Trophoblast cell (in vitro differentiated cells and primary cell): ENCODE results near the gene FOXK2.
"Not testable (repeated sequence)": the region's sequence is repeated elsewhere in the genome, so short reads cannot be mapped to it uniquely, and the experiment has no call there.

Experiments used
- DNase-seq, 2 donors: peaks; one replicate each; pipeline ENCODE4 v3.0.0-alpha.2; 2016
- H2AFZ ChIP-seq: 2 replicates; pipeline ENCODE4 v1.6.1; 2013; ENCODE audit warnings: low read length, moderate library complexity, mild to moderate bottlenecking; ENCODE audit not compliant: insufficient read depth, poor library complexity
- H2AK5ac ChIP-seq: 2 replicates; pipeline ENCODE4 v1.6.1; 2013; ENCODE audit warnings: mild to moderate bottlenecking, low read length
- H2BK120ac ChIP-seq: 2 replicates; pipeline ENCODE4 v1.6.1; 2013; ENCODE audit warnings: low read length, mild to moderate bottlenecking, moderate library complexity; ENCODE audit not compliant: insufficient read depth, poor library complexity
- H2BK12ac ChIP-seq: 2 replicates; pipeline ENCODE4 v1.6.1; 2013; ENCODE audit warnings: mild to moderate bottlenecking, low read length, moderate library complexity
- H2BK5ac ChIP-seq: 2 replicates; pipeline ENCODE4 v1.6.1; 2013; ENCODE audit warnings: low read length, low read depth, moderate library complexity, mild to moderate bottlenecking; ENCODE audit not compliant: poor library complexity
- H3K14ac ChIP-seq: 2 replicates; pipeline ENCODE4 v1.6.1; 2013; ENCODE audit warnings: mild to moderate bottlenecking, low read length
- H3K18ac ChIP-seq: 2 replicates; pipeline ENCODE4 v1.6.1; 2013; ENCODE audit warnings: mild to moderate bottlenecking, low read length
- H3K23ac ChIP-seq: 2 replicates; pipeline ENCODE4 v1.6.1; 2013; ENCODE audit warnings: low read length
- H3K27ac ChIP-seq: 2 replicates; pipeline ENCODE4 v1.5.1; 2013; ENCODE audit warnings: low read depth, mild to moderate bottlenecking, inconsistent platforms, low read length, moderate library complexity
- H3K27me3 ChIP-seq: 2 replicates; pipeline ENCODE4 v1.6.1; 2013; ENCODE audit warnings: inconsistent platforms, mild to moderate bottlenecking, low read length, moderate library complexity; ENCODE audit not compliant: insufficient read depth
- H3K36me3 ChIP-seq, 2 experiments: 1 replicate in 1 of 2; 2 replicates in 1 of 2; pipeline ENCODE4 v1.6.1; 2013; ENCODE audit warnings: low read length in 2 of 2, mild to moderate bottlenecking in 2 of 2, moderate library complexity in 1 of 2; ENCODE audit not compliant: insufficient read depth in 2 of 2, control insufficient read depth in 1 of 2
- H3K4ac ChIP-seq: 2 replicates; pipeline ENCODE4 v1.6.1; 2013; ENCODE audit warnings: low read depth, mild to moderate bottlenecking, low read length, moderate library complexity
- H3K4me1 ChIP-seq, 2 experiments: 1 replicate in 1 of 2; 2 replicates in 1 of 2; pipeline ENCODE4 v1.6.1; 2013; ENCODE audit warnings: low read length in 2 of 2, mild to moderate bottlenecking in 2 of 2, moderate library complexity in 1 of 2; ENCODE audit not compliant: insufficient read depth in 2 of 2, control insufficient read depth in 1 of 2
- H3K4me2 ChIP-seq: 2 replicates; pipeline ENCODE4 v1.6.1; 2013; ENCODE audit warnings: inconsistent platforms, mild to moderate bottlenecking, low read length, moderate library complexity
- H3K4me3 ChIP-seq: 2 replicates; pipeline ENCODE4 v1.5.1; 2013; ENCODE audit warnings: mild to moderate bottlenecking, low read depth, low read length, inconsistent platforms
- H3K79me1 ChIP-seq: one replicate; pipeline ENCODE4 v1.6.1; 2013; ENCODE audit warnings: low read length
- H3K79me2 ChIP-seq: 2 replicates; pipeline ENCODE4 v1.6.1; 2013; ENCODE audit warnings: low read length, mild to moderate bottlenecking; ENCODE audit not compliant: control insufficient read depth, insufficient read depth, poor library complexity
- H3K9ac ChIP-seq: 2 replicates; pipeline ENCODE4 v1.6.1; 2013; ENCODE audit warnings: mild to moderate bottlenecking, low read length
- H3K9me3 ChIP-seq: 2 replicates; pipeline ENCODE4 v1.6.1; 2013; ENCODE audit warnings: low read depth, mild to moderate bottlenecking, control low read depth, inconsistent platforms, low read length; ENCODE audit not compliant: insufficient read depth
- H4K12ac ChIP-seq: 2 replicates; pipeline ENCODE4 v1.6.1; 2013; ENCODE audit warnings: low read depth, mild to moderate bottlenecking, low read length, moderate library complexity
- H4K8ac ChIP-seq: 2 replicates; pipeline ENCODE4 v1.6.1; 2013; ENCODE audit warnings: low read depth, mild to moderate bottlenecking, low read length, moderate library complexity
- H4K91ac ChIP-seq: one replicate; pipeline ENCODE4 v1.6.1; 2013; ENCODE audit warnings: low read depth, mild to moderate bottlenecking, low read length, moderate library complexity
- WGBS: extraction: QIAGEN DNeasy Blood & Tissue Kit; methylation state at CpG from one replicate; pipeline ENCODE4 v1.1.7; 2013; ENCODE audit warnings: missing lambda C conversion rate; ENCODE audit not compliant: insufficient read length, insufficient coverage; ENCODE audit errors: extremely low coverage; 5-methylcytosine and 5-hydroxymethylcytosine counted together

The FOXK2 gene

DNA sequence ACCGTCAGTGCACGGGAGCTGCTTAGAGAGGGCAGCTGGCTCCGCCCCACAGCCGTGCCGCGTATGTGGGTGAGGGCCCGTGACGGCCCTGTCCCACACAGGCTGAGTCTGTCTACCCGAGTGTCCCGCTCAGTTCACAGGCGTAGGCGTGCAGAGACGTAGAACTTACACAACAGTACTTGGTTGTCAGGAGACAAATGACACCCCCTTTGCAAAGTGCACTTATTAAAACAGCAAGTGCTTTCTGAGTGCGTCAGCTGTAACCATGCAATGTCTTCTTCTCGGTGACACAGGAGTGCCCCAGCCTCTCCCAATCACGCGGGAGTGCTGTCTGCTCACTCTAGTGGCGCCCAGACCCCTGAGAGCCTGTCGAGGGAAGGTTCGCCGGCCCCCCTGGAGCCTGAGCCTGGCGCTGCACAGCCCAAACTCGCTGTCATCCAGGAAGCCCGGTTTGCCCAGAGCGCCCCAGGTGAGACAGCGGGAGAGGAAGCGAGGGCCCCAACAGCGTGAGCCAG, 64.2 kb downstream of the FOXK2 start:
- Histone ChIP-seq H3K4me3 (peak overlapping the region; percentile 30), H3K27me3 (no peaks in the 10 kb centered on the region), H3K4ac (no peak overlapping the region), H3K4me1 (peaks cover 0 to 3% of the 10 kb centered on the region in 2 experiments), H3K14ac (no peak overlapping the region), H2AK5ac (no peak overlapping the region), H2BK12ac (no peak overlapping the region), H4K12ac (no peak overlapping the region), H3K23ac (no peak overlapping the region), H2BK120ac (no peak overlapping the region), H4K91ac (no peak overlapping the region), H3K79me2 (no peaks in the 10 kb centered on the region), H3K9ac (peak overlapping the region; percentile 7), H3K27ac (no peak overlapping the region), H3K79me1 (no peaks in the 10 kb centered on the region), H3K36me3 (peaks cover 46% of the 10 kb centered on the region in 2 experiments), H4K8ac (no peak overlapping the region), H3K18ac (no peak overlapping the region), H3K9me3 (peaks cover 6% of the 10 kb centered on the region), H2AFZ (no peak overlapping the region), H2BK5ac (no peak overlapping the region), H3K4me2 (no peak overlapping the region)
- no peak for DNase-seq
- no CpG with 5 or more reads among the region's 28 CpGs for WGBS

GRCh38 chr17:82585935-82586575, 66.5 kb downstream of the FOXK2 start:
- H3K18ac ChIP-seq, result peak overlapping the region; percentile 49
- not testable (repeated sequence) for DNase-seq, H4K8ac ChIP-seq, H3K14ac ChIP-seq, H4K91ac ChIP-seq, H4K12ac ChIP-seq, H2BK5ac ChIP-seq, H3K27me3 ChIP-seq, H2AFZ ChIP-seq, H3K9me3 ChIP-seq, H3K4me1 ChIP-seq, H3K79me2 ChIP-seq, H3K27ac ChIP-seq, H3K23ac ChIP-seq, H3K9ac ChIP-seq, H3K4me2 ChIP-seq, H3K4me3 ChIP-seq, H2AK5ac ChIP-seq, H2BK12ac ChIP-seq, H3K4ac ChIP-seq, H3K79me1 ChIP-seq, H2BK120ac ChIP-seq
- H3K36me3 ChIP-seq, result peaks cover 45 to 48% of the 10 kb centered on the region in 2 experiments
- WGBS, result 100% methylated on average over 1 of the region's 23 CpGs

DNA sequence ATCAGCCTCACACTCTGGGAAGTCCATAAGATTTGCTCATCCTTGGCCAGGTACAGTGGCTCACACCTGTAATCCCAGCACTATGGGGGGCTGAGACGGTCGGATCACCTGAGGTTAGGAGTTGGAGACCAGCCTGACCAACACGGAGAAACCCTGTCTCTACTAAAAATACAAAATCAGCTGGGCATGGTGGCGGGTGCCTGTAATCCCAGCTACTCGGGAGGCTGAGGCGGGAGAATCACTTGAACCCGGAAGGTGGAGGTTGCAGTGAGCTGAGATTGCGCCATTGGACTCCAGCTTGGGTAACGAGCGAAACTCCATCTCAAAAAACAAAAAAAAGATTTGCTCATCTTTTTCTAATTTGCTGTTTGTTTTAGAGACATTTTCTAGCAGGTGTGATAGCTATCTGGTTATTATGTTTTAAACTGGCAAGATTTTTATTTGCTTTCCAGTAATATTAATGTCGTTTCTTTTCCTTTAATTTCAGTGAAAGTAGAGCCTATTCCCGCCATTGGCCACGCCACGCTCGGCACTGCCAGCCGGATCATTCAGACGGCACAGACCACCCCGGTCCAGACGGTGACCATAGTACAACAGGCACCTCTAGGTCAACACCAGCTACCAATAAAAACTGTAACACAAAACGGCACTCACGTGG, 67.2 kb downstream of the FOXK2 start:
- peaks cover 2 to 11% of the 10 kb centered on the region in 2 experiments for H3K4me1 ChIP-seq
- no peak overlapping the region for H3K18ac ChIP-seq
- no peaks in the 10 kb centered on the region for H3K27me3 ChIP-seq
- no peak overlapping the region for H3K27ac ChIP-seq
- H3K14ac ChIP-seq, result no peak overlapping the region
- H3K4ac ChIP-seq, result no peak overlapping the region
- H4K12ac ChIP-seq, result no peak overlapping the region
- no peak overlapping the region for H4K8ac ChIP-seq
- H3K9me3 ChIP-seq, result peaks cover 6% of the 10 kb centered on the region
- H3K36me3 ChIP-seq, result peaks cover 48 to 49% of the 10 kb centered on the region in 2 experiments
- no peak overlapping the region for H4K91ac ChIP-seq
- H3K9ac ChIP-seq, result no peak overlapping the region
- no peak overlapping the region for H2BK5ac ChIP-seq
- H2AK5ac ChIP-seq, result no peak overlapping the region
- H3K4me2 ChIP-seq, result no peak overlapping the region
- H3K79me1 ChIP-seq, result no peaks in the 10 kb centered on the region
- H2BK120ac ChIP-seq, result no peak overlapping the region
- WGBS, result no CpG with 5 or more reads among the region's 21 CpGs
- H3K23ac ChIP-seq, result no peak overlapping the region
- no peak overlapping the region for H2AFZ ChIP-seq
- no peaks in the 10 kb centered on the region for H3K79me2 ChIP-seq
- H2BK12ac ChIP-seq, result no peak overlapping the region
- no peak for DNase-seq
- H3K4me3 ChIP-seq, result no peak overlapping the region

DNA sequence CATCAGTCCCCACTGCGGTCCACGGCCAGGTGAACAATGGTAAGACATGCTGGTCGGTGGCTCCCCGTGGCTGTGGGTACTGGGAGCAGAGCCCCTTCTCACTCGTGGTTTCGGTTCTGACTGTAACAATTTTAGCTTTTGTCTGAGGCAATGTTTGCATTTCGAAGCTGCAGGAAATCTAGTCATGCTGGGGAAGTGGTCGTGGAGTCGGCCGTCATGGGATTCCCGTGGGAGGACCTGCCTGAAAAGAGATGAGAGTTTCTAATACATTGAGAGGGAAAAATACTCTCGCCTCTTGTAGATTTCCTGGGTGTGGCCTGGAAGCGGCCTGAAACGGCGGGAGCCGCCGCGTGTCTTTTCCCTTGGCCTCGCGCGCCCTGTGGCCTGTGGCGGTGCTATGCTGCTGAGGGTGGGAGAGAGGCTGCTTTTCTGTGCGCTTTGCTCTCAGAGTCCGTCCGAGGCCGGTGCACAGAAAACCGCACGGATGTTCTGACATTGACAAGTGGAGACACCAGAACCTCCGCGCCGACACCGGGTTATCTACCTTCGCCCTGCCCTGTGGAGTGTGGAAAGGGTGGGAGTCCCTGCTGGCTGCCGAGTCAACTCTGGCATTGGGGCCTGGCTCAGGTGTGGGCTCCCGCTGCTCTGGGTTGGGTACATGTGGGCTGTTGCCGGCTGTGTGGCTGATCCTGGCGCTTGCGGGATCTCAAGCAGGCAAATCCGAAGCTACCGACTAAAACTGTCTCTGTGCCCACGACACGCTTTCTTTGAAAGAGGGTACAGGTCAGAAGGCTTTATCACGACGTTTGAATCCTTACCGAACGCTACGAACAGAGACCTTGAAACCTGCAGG, 67.9 kb downstream of the FOXK2 start:
- Histone ChIP-seq H3K14ac (no peak overlapping the region), H3K18ac (no peak overlapping the region), H3K4me2 (no peak overlapping the region), H3K4ac (no peak overlapping the region), H3K27ac (no peak overlapping the region), H3K27me3 (no peaks in the 10 kb centered on the region), H3K4me3 (no peak overlapping the region), H3K79me2 (no peaks in the 10 kb centered on the region), H2BK5ac (no peak overlapping the region), H2BK12ac (no peak overlapping the region), H3K9ac (no peak overlapping the region), H4K8ac (no peak overlapping the region), H3K4me1 (peaks cover 7 to 18% of the 10 kb centered on the region in 2 experiments), H3K36me3 (peaks cover 44% of the 10 kb centered on the region in 2 experiments), H4K91ac (no peak overlapping the region), H2BK120ac (no peak overlapping the region), H3K79me1 (peaks cover 1% of the 10 kb centered on the region), H2AFZ (no peak overlapping the region), H2AK5ac (no peak overlapping the region), H4K12ac (no peak overlapping the region), H3K9me3 (peaks cover 6% of the 10 kb centered on the region), H3K23ac (no peak overlapping the region)
- DNase-seq, result no peak
- no CpG with 5 or more reads among the region's 47 CpGs for WGBS
